Erythroblast (primary cell): ENCODE data around the gene LY6G5C.

Source experiments
- DNase-seq, 2 experiments: peaks; one replicate each; lab custom pipeline; 2025; lab: John Stamatoyannopoulos, UW
- GATA1 ChIP-seq: IDR thresholded peaks from 2 replicates; pipeline ENCODE4 v1.6.1; 2011; ENCODE audit warnings: low read depth, mild to moderate bottlenecking, control low read depth, low read length, moderate library complexity
- POLR2A ChIP-seq: IDR thresholded peaks from 2 replicates; pipeline ENCODE4 v1.6.1; 2011; ENCODE audit warnings: mild to moderate bottlenecking, low read length

Gene LY6G5C

GRCh38 chr6:31639449-31639861, 41.4 kb downstream of the LY6G5C start:
- TF ChIP-seq POLR2A (no peak), GATA1 (no peak)
- DNase-seq: no peak

GRCh38 chr6:31639043-31639442, 41.8 kb downstream of the LY6G5C start:
- no peak for DNase-seq
- TF ChIP-seq POLR2A: no peak
- TF ChIP-seq GATA1: no peak

GRCh38 chr6:31636698-31637596, 43.9 kb downstream of the LY6G5C start:
- TF ChIP-seq GATA1 (no peak), POLR2A (no peak)

GRCh38 chr6:31634969-31635575, 45.8 kb downstream of the LY6G5C start:
- no peak for DNase-seq
- TF ChIP-seq GATA1: no peak
- no peak for TF ChIP-seq POLR2A

More at GRCh38 chr6:31636698-31637596, 43.9 kb downstream of the LY6G5C start:
- DNase-seq: no peak

GRCh38 chr6:31634131-31634530, 46.7 kb downstream of the LY6G5C start:
- TF ChIP-seq POLR2A (no peak), GATA1 (no peak)
- no peak for DNase-seq

GRCh38 chr6:31633447-31633846, 47.4 kb downstream of the LY6G5C start:
- DNase-seq: no peak
- TF ChIP-seq GATA1 (no peak), POLR2A (no peak)

- TF ChIP-seq GATA1 (no peak), POLR2A (peak; percentile 18)
- no peak for DNase-seq
Observed at GRCh38 chr6:31632279-31632946, 48.5 kb downstream of the LY6G5C start.

- no peak for DNase-seq
- TF ChIP-seq POLR2A: no peak
- TF ChIP-seq GATA1: no peak
Observed at GRCh38 chr6:31631681-31632278, 49.1 kb downstream of the LY6G5C start.

- DNase-seq: no peak
- no peak for TF ChIP-seq POLR2A
- no peak for TF ChIP-seq GATA1
Observed at GRCh38 chr6:31631209-31631608, 49.7 kb downstream of the LY6G5C start.

GRCh38 chr6:31630177-31630934, 50.5 kb downstream of the LY6G5C start:
- DNase-seq: no peak
- no peak for TF ChIP-seq POLR2A
- TF ChIP-seq GATA1: no peak

GRCh38 chr6:31629014-31629413, 51.9 kb downstream of the LY6G5C start:
- TF ChIP-seq POLR2A (no peak), GATA1 (no peak)
- no peak for DNase-seq

GRCh38 chr6:31627690-31628287, 53.1 kb downstream of the LY6G5C start:
- TF ChIP-seq GATA1: no peak
- TF ChIP-seq POLR2A: no peak
- DNase-seq: no peak
